NCI-H2196 (cell line): Measurements from ENCODE around the gene RPS18.
A peak's percentile ranks its signal among the peaks of the same experiment; 100 is the strongest.

Experiments
- DNase-seq: peaks from one replicate; lab custom pipeline; 2025; ENCODE audit not compliant: unreplicated experiment; lab: John Stamatoyannopoulos, UW

Gene RPS18

GRCh38 chr6:33289784-33290315, 18.0 kb downstream of the RPS18 start:
- no peak for DNase-seq

DNA sequence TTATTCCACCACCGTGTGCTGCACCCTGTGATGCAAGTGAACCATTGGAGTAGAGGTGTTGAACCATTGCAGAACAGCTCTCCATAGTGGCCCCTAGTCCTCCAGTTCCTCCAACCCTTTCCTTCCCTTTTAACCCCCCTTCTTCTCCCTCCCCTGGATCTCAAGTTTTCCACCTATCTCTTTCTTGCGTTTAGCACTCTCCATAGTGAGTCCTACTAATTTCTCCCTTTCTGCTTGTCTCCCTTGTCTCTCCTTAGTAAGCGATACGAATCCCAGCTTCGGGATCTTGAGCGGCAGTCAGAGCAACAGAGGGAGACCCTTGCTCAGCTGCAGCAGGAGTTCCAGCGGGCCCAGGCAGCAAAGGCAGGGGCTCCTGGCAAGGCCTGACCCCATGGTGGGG, 18.6 kb downstream of the RPS18 start:
- no peak for DNase-seq

DNA sequence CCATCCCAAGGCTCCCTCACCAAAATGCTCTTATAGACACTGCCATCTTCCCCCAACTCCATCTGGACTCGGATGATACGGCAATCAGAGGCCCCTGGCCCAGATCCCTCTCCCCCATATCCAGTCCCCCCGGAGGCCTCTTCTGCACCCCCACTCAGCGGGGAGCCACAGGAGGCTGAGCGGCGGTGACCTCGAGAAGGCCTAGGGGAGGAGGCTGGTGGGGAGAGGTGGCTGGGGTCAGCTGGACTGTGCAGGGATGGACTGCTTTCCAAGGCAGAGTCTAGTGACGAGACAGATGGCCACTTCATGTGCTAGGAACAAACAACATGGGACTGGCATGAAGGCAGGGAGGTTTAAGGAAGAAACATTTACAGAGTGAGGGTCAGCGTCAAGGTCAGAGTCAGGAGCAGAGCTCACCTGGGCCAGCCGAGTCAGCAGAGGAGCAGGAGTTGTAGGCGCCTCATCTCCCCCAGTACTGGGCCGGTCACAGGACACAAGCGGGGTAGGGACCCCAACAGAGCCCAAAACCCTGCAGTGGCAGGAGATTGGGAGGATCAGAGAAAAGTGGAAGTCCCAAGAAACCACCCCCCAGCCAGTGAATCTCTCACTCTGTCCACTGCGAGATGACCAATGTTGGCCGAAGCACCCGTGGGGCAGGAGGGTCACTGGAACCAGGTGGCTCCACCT, 21.3 kb downstream of the RPS18 start:
- DNase-seq = no peak

DNA sequence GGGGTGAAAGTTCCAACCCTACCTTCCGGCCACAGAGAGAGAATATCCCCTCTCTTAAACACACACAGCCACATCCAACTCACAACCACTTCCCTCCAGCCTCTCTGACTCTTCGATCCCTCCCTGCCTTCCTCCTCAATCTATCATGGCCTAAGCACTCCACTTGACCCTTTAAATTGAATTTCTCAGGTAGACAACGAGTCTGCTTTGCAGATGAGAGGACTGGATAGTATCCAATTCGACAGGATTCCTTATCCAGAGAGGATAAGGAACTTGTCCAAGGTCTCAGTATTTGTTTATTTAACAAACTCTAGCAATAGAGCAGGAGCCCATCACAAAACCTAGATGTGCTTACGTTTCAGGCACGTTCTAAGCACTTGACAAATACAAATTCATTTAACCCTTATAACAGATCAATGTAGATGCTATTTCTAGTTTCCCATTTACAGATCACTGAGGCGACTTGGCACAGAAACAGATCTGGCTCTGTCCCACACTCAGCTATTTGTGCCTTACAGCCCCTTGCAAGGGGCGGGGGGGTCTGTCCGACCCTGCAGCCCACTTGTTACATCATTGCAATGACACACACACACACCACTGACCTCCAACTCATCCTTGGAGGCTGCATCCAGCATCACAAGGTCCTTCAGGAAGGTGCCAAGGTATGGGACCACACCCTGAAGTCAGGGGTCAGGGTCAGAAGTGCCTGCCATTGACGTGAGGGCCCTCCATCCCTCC, 22.4 kb downstream of the RPS18 start:
- DNase-seq = no peak

DNA sequence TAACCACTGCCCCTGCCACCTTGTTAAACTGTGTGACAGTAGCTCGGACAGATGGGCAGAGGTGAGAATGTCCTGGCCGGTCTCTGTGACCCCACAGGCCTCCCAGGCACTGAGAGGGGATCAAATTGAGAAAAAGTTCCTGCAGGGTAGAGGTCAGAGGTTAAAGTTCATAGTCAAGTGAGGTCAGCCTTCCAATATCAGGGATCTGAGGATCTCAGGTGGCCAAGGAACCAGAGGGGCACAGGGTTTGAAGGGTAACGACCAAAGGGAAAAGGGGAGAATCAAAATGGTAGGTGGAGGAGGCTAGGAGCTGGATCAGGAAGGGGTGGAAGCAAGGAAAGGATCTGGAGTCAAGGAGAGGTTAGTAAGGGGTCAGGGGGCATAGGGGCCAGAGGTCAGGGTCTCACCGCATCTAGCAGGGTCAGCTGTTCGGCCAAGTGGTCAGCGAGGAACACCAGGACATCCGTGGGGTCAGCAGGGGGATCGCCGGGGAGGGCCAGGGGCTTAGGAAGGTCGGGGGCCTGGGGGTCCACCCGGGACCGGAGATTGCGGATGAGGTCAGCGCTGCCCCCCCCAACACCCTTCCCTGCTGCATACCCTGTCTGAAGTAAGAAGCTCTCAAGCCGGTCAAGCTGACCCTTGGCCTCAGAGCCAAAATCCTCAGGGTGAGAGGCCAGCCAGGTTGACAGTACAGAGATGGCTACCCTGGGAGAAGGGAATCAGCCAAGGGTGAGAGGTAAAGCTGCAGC, 23.9 kb downstream of the RPS18 start:
- DNase-seq = no peak

GRCh38 chr6:33296797-33297405, 25.0 kb downstream of the RPS18 start:
- DNase-seq = no peak

DNA sequence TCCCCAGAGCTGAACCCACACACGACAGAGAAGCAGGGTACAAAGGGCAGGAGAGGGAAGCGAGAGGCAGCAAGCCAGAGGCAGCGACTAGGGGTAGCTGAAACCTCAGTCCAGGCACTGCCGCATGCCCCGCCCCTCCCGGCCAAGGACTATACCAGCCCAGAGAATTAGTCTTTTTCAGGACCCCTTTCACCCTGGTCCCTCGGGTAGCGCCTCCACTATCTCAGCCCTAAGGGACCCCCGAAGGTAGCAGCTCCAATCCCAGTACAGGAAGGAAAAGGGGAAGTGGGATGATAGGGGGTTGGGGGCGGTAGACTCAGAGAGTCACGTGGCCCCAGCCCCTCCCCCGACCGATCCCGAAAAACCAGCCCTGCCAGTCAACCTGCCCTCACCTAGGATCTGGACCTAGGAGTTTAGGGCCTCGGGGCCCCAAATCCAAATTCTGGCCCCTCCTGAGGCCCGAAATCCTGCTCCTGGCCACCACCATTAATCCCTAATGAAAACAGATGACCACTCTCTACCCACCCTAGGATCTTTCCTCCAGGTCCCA, 25.6 kb downstream of the RPS18 start:
- peak; percentile 56 for DNase-seq

DNA sequence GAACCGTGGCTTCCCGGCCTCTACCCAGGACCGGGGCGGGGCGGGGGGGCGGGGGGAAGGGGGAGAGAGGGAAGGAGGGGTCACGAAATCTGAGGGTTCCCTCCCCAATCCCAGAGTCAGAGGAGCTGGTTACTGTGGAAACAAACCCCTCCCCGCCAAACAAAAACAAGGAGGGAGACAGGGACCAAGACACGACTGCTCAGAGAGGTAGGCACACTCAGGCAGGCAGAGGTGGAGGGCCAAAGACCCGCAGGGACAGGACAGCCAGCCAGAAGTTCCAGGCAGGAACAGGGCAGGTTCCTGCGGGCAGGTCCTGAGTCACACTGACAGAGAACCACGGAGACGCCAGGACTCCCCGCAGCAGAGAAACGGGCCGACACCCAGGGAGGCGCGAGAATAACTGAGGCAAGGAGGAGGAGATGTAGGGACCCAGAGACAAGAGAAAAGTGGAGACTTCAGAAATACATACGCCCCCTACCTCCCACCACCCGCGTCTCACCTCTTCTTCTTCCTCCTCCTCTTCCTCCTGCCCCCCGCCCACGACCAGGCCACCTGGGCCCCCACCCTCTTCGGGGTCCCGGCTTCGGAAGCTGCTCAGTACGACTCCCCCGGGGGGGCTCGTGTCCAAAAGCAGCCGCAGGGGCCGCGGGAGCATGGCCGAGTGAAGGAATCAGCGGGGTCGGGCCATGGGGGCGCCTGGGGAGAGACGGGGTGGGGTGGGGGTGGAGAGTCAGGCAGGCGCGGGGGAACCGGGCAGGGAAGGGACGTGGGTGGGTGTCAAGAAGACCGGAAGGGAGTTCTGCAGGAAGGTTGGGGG, 26.3 kb downstream of the RPS18 start:
- peak; percentile 71 for DNase-seq

- peak; percentile 71 for DNase-seq
Measured at GRCh38 chr6:33298773-33299236, 26.9 kb downstream of the RPS18 start, which contains the start of gene RGL2. Gene RGL2, minus strand, starts transcription at chr6:33298942. Its CDS starts 332 bp downstream, at chr6:33298610.

- peak; percentile 93 for DNase-seq
Measured at GRCh38 chr6:33299237-33299944, 27.5 kb downstream of the RPS18 start.

DNA sequence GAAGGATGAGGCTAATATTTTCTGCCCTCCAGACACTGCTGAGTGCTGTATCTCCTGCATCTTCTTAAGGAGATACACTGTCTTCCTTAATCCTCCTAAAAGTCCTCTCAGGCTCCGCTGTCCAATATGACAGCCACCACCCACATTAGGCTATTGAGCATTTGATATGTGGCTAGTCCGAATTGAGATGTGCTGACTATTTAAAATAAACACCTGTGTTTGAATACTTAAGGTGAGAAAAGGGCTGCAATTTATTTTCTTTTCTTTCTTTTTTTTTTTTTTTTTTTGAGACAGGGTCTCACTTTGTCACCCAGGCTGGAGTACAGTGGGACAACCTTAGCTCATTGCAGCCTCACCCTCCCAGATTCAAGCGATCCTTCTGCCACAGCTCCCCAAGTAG, 30.0 kb downstream of the RPS18 start:
- no peak for DNase-seq

- no peak for DNase-seq
Measured at GRCh38 chr6:33304216-33304615, 32.3 kb downstream of the RPS18 start.

DNA sequence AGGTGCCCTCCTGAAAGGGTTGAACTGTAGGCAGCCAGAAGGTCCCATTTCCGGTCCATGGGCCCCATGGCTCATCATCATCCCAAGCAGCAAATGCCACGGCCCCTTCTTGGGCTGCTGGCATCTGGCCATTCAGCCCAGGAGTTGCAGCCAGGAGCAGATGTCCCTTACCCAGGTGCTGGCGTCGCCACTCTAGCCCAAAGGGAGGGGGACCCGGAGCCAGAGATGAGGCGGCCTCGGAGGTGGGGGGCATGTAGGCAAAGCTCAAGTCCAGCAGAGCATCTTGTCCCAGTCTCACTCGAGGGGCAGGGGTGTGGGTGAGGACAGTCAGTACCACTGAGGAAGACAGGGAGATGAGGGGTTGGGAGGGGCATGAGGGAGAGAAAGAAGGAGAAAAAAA, 33.2 kb downstream of the RPS18 start:
- no peak for DNase-seq

DNA sequence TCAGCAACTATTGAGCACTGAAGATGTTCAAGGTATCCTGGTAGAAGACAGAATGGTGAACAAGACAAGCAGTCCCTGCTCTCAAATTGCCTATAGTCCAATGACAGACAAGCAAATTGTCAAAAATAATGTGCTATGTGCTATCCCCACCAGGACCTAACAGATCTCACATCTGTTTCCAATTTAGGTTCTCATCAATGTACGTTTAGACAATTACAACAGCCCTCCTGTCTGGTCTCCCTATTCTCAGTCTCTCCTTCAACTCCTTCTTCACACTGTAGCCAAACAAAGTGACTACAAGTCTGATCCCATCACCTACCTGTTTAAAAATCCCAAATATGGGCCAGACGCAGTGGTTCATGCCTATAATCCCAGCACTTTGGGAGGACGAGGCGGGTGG, 34.5 kb downstream of the RPS18 start:
- no peak for DNase-seq

GRCh38 chr6:33312361-33313104, 40.7 kb downstream of the RPS18 start:
- peak; percentile 89 for DNase-seq

DNA sequence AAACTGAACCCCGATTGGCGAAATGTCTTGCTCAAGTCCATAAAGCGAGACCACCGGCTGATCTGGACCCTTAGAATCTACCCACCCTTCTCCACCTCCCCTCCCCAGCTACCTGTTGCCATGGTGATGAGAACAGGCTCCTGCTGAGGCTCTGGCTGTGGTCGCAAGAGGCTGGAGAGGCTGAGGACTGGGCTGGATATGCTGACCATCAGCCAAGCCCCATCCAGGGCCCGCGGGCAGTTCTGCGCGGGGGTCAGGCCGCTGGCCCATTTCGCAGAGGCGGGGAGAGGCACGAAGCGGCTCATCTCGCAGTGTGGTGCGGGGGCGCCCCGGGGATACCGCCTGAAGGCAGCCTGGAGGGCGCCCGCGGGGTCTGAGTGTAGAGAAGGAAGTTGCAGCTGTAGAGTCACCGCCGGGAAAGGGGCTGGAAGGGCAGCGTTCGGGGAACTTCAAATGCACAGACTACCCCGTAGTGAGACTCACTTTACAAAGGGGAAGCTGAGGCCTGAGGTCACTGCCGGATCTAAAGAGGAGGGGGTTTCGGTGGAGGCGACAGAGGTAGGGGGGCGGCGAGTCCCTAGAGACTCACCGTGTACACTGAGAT, 41.3 kb downstream of the RPS18 start:
- no peak for DNase-seq

DNA sequence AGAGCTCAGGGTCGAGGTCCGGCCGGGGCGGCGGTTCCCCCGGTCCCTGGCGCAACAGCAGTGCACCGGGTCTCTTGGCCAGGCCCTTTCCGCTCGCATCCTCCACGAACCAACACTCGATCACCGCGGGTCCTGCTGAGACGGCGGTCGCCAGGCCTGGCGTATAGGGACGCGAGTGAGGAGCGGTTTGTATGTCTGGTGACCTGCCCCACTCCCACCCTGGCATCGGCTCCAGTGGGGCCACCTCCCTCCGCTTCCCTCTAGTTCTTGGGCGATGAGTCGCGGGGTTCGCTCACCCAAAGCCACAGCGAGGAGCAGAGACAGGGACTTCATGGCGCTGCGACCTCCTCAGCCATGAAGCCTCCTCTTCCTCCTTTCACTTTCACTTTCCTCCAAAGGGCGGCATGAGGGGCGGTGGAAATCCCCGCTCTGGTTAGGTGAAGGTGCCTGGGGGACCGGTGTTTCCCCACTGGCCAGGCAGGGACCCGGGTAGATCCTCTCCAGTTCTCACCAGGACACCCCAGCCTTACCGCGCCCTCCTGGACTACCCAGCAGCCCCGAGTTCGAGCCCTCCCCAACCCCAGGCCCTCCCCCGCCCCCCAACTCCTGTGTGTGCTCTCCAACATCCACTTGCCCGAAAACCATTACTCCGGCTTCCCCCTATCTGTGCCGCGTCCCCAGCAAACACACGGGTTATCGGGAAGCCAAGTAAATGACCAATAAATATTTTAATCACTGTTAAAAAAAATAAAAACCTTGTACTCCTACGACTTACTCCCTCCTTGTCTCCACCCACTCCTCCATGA, 42.0 kb downstream of the RPS18 start, which contains the start of gene TAPBP:
Gene TAPBP (minus strand): TSS at position 370 of the 806 bp plus-strand sequence. CDS start 37 bp downstream, at position 333.
- no peak for DNase-seq
